ENCODE data around the gene GLOD4. TPM values are rescaled to one million over a fixed set of nuclear protein-coding genes. Genes with fewer than 3 reads are reported as not detected.
"Not testable (repeated sequence)": the region's sequence is repeated elsewhere in the genome, so short reads cannot be mapped to it uniquely, and the experiment has no call there.

The GLOD4 gene
- total RNA-seq, 1 donor = 40.2 TPM

DNA sequence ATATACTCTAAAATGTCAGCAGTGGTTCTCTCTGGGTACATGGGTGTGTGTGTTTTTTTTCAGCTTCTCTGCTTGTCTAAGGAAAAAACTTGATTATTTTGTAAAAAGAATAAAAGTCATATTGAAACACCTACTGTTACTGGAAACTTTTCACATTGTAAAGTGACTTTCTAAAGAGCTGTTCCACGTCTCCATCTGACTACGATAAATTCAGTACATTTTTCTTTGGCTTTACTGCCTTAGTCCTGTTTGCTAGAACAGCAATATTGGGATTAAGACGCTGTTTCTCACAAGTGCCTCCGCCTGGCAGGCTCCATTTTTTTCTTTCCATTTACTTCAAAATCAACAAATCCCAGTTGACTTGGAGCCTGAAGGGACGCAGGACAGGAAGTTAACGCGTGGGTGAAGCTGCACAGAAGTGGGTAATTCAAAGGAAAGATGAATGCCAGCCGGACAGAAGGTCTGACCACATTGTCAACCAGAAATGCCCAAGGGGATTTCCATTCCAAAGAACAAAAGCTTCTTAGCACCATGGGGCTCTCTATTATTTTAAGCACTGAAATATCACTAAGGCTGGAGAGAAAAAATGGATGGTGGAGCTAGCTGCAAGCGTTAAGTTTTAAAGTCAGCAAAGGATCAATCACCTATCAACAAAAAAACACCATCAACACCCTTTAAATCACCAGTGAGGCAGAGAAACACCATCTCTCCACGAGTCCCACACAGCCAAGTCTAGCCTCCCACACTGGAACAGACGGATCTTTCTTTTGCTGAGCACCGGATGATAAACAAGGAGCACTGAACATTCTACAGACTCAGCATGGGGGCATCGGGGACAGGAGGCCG lies 8.4 kb downstream of the GLOD4 start:
- DNase-seq (ENCODE audit: low read depth) = no peak
- TF ChIP-seq CTCF (IDR thresholded peaks at IDR 0.05; ENCODE audit: insufficient read depth, low read depth, low read length) = no peak
- H3K4me3 ChIP-seq (ENCODE audit: low read depth, low read length) = no peak overlapping the region

DNA sequence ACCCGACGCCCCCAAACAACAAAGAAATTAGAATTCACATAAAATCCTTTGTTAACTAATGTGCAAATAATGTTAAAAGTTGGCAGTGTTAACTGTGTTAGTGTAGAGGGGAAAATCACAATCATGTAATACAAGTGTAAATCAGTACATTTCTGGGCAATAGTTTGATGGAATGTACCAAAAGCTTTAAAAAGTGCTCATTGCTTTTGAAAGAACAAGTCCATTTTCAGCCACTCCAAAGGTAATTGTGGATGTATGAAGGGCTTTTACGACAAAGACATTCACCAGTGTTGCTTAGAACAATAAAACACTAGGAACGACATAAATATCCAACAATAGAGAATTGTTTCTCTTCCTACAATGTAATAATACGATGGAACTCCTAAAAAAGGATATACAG lies 9.1 kb downstream of the GLOD4 start:
- no peak for DNase-seq (ENCODE audit: low read depth)
- no peak overlapping the region for H3K4me3 ChIP-seq (ENCODE audit: low read depth, low read length)
- TF ChIP-seq CTCF (IDR thresholded peaks at IDR 0.05; ENCODE audit: insufficient read depth, low read depth, low read length) = no peak

DNA sequence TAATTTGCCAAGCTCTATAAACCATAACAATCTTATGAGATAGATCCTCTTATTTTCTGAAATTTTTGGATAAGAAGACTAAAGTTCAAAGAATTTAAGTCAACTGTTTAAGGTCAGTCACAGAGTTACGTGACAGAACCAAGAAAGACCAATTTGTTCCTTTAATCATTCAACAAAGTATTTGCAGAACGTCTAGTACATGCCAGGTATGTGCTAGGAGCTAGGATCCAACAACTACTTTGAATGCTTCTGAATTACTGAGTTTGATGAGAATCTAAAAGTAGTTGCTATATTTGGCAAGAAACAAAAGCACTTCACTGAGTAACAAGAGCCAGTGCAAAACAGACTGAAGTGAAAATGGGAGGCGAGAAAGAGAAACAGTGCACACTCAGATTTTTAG lies 15.0 kb downstream of the GLOD4 start:
- no peak for TF ChIP-seq CTCF (IDR thresholded peaks at IDR 0.05; ENCODE audit: insufficient read depth, low read depth, low read length)
- DNase-seq (ENCODE audit: low read depth) = no peak
- H3K4me3 ChIP-seq (ENCODE audit: low read depth, low read length) = no peak overlapping the region

- no peak for TF ChIP-seq CTCF (IDR thresholded peaks at IDR 0.05; ENCODE audit: insufficient read depth, low read depth, low read length)
- DNase-seq (ENCODE audit: low read depth) = no peak
- no peak overlapping the region for H3K4me3 ChIP-seq (ENCODE audit: low read depth, low read length)
These were observed 21.7 kb downstream of the GLOD4 start for GRCh38 chr17:760371-760770.

- DNase-seq (ENCODE audit: low read depth) = no peak
- no peak overlapping the region for H3K4me3 ChIP-seq (ENCODE audit: low read depth, low read length)
- TF ChIP-seq CTCF (IDR thresholded peaks at IDR 0.05; ENCODE audit: insufficient read depth, low read depth, low read length) = no peak
These were observed 22.1 kb downstream of the GLOD4 start for GRCh38 chr17:759964-760363.

DNA sequence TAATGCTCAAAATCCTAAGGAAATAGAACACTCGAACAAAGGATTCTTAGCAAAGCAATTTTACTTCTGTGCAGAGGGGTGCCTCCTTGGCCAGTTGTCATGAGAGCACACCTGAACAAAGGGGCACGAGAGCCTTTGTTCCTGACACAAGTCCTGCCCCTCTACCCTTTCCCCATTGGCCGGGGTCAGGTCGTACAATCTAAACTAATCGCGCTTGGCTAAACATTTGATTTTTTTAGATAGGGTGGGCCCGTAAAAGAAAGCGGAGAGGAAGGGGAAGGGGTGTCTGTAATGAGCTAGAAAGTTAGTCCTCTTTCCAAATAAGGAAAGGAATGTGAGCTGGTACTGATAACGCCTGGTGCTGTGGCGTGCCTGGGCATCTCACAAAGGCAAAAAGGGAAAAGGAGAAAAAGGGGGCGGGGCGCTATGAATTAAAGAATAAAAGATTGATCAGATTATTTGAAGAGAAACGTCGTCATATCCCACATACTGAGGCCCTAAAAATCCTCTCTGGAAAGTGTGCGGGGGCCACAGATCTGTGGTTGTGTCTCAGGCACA lies 26.0 kb downstream of the GLOD4 start:
- DNase-seq (ENCODE audit: low read depth); H3K4me3 ChIP-seq (ENCODE audit: low read depth, low read length): not testable (repeated sequence)

GRCh38 chr17:755319-755961 lies 26.6 kb downstream of the GLOD4 start:
- H3K4me3 ChIP-seq (ENCODE audit: low read depth, low read length); DNase-seq (ENCODE audit: low read depth): not testable (repeated sequence)
